Measurements from ENCODE around the gene FLNB.

The FLNB gene

GRCh38 chr3:58175187-58175436, 166.9 kb downstream of the FLNB start:
- in situ Hi-C loops (cut with HindIII; ENCODE audit: low sequenced_read_pairs), result no loop called here
- no peak for DNase-seq (ENCODE audit: low read depth, low spot score)
- no peak for TF ChIP-seq CTCF (IDR thresholded peaks at IDR 0.05; ENCODE audit: low read depth, low read length)
- no peak overlapping the region for H3K4me3 ChIP-seq (ENCODE audit: low read depth, low read length)

GRCh38 chr3:58175437-58176184, 167.4 kb downstream of the FLNB start:
- in situ Hi-C loops (cut with HindIII; ENCODE audit: low sequenced_read_pairs), result no loop called here
- no peak for TF ChIP-seq CTCF (IDR thresholded peaks at IDR 0.05; ENCODE audit: low read depth, low read length)
- no peak overlapping the region for H3K4me3 ChIP-seq (ENCODE audit: low read depth, low read length)
- DNase-seq (ENCODE audit: low read depth, low spot score), result peak; percentile 34

GRCh38 chr3:58176185-58176530, 167.9 kb downstream of the FLNB start:
- in situ Hi-C loops (cut with HindIII; ENCODE audit: low sequenced_read_pairs), result no loop called here
- TF ChIP-seq CTCF (IDR thresholded peaks at IDR 0.05; ENCODE audit: low read depth, low read length), result no peak
- DNase-seq (ENCODE audit: low read depth, low spot score), result no peak
- H3K4me3 ChIP-seq (ENCODE audit: low read depth, low read length), result no peak overlapping the region

DNA sequence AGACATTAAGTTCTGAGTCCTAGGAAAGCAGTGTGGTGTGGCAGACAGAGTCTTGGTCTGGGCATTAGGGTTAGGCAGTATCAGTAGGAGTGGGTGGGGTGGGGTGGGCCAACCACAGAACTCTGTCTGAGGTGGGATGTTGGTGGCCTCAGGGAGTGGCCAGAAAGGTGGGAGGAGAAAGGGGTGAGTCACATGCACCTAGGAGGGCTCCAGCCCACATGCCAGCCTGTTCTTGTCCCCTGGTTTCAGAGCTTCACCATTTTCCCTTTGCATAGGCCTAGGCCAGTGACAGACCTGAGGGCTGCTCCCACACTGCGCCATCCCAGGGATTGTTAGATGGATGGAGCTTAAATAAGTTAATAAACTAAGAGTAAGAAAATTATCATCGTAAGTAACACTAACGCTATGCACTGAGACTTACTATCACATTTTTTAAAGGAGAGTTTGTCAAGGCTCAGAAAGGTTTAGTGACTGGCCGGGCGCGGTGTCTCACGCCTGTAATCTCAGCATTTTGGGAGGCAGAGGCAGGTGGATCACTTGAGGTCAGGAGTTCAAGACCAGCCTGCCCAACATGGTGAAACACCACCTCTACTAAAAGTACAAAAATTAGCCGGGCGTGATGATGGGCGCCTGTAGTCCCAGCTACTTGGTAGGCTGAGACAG, 168.7 kb downstream of the FLNB start:
- DNase-seq (ENCODE audit: low read depth, low spot score), result no peak
- TF ChIP-seq CTCF (IDR thresholded peaks at IDR 0.05; ENCODE audit: low read depth, low read length), result no peak
- no peak overlapping the region for H3K4me3 ChIP-seq (ENCODE audit: low read depth, low read length)
- in situ Hi-C loops (cut with HindIII; ENCODE audit: low sequenced_read_pairs), result no loop called here

- in situ Hi-C loops (cut with HindIII; ENCODE audit: low sequenced_read_pairs), result no loop called here
- H3K4me3 ChIP-seq (ENCODE audit: low read depth, low read length), result peak overlapping the region; percentile 36
- peak; percentile 94 for TF ChIP-seq CTCF (IDR thresholded peaks at IDR 0.05; ENCODE audit: low read depth, low read length)
- peak; percentile 79 for DNase-seq (ENCODE audit: low read depth, low spot score)
Measured at GRCh38 chr3:58177747-58178527, 169.7 kb downstream of the FLNB start.

GRCh38 chr3:58178528-58179234, 170.5 kb downstream of the FLNB start:
- H3K4me3 ChIP-seq (ENCODE audit: low read depth, low read length), result no peak overlapping the region
- no peak for DNase-seq (ENCODE audit: low read depth, low spot score)
- in situ Hi-C loops (cut with HindIII; ENCODE audit: low sequenced_read_pairs), result no loop called here
- TF ChIP-seq CTCF (IDR thresholded peaks at IDR 0.05; ENCODE audit: low read depth, low read length), result no peak

Data from astrocyte of the spinal cord (primary cell).